ENCODE data around the gene ORAI2. TPM values are rescaled to one million over a fixed set of nuclear protein-coding genes. Genes with fewer than 3 reads are reported as not detected.

The ORAI2 gene
- total and polyA plus RNA-seq, 2 of the 4 experiments (the other 2 are of a cell fraction), result 52.0 to 58.3 TPM

- TF ChIP-seq, protein P1, sequence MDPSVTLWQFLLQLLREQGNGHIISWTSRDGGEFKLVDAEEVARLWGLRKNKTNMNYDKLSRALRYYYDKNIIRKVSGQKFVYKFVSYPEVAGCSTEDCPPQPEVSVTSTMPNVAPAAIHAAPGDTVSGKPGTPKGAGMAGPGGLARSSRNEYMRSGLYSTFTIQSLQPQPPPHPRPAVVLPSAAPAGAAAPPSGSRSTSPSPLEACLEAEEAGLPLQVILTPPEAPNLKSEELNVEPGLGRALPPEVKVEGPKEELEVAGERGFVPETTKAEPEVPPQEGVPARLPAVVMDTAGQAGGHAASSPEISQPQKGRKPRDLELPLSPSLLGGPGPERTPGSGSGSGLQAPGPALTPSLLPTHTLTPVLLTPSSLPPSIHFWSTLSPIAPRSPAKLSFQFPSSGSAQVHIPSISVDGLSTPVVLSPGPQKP (IDR thresholded peaks at IDR 0.05; ENCODE audit: borderline replicate concordance, low read depth, low read length), result no peak
- TF ChIP-seq MXI1 (IDR thresholded peaks at IDR 0.05; ENCODE audit: borderline replicate concordance, low read depth, low read length) (no peak), MAFK (IDR thresholded peaks at IDR 0.05; ENCODE audit: low read depth, low read length) (no peak), RCOR1 (IDR thresholded peaks at IDR 0.05; ENCODE audit: insufficient replicate concordance, low read length) (no peak), MAZ (IDR thresholded peaks at IDR 0.05; ENCODE audit: borderline replicate concordance, low read depth, low read length) (no peak), RFX5 (IDR thresholded peaks at IDR 0.05; ENCODE audit: low read depth, low read length) (no peak)
These were observed 35.3 kb downstream of the ORAI2 start (continued) for GRCh38 chr7:102468478-102469350.

Data from IMR-90 (cell line).